ENCODE data around the gene KRCC1. TPM values are rescaled to one million over a fixed set of nuclear protein-coding genes. Genes with fewer than 3 reads are reported as not detected.

Gene KRCC1
- total RNA-seq, 1 experiment from 2014 or later, result 36.6 TPM

DNA sequence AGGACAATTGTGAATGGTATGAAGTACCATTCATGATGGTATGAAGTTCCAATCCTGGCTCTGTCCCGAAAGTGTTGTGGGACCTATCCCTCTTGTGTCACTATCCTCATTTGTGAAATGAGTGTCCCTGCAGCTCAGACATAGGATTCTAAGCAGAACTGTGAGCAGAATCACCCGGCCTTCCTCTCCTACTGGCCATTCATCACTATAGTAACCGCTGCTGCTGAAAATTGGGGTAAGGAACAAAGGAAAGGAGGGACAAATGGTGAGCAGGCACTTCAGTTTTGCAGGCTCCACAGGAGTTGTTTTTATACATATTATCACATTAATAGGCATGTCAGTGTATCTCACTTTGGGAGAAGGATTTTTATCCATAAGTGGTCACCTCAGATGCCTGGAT is 39.4 kb upstream of the KRCC1 start:
- POLR2A ChIA-PET, result no interaction called here
- H3K4me3 Mint-ChIP-seq (ENCODE audit: unreplicated experiment), result no peak overlapping the region
- no peaks in the 10 kb centered on the region for H3K27me3 Mint-ChIP-seq (ENCODE audit: insufficient read depth, unreplicated experiment)
- CTCF ChIA-PET, result interaction anchor here (0.5 kb wide), 1 partner anchor 11 kb away, joined by 3 read pairs; no protein-coding TSS in a partner anchor
- peaks cover 2% of the 10 kb centered on the region for H3K4me1 Mint-ChIP-seq (ENCODE audit: insufficient read depth, unreplicated experiment)
- BruUV-seq (replicated peaks), result no TSS peak
- H3K9me3 Mint-ChIP-seq (ENCODE audit: unreplicated experiment), result no peaks in the 10 kb centered on the region
- no peak overlapping the region for H3K27ac Mint-ChIP-seq (ENCODE audit: low read depth, unreplicated experiment)
- TF ChIP-seq, protein P1, sequence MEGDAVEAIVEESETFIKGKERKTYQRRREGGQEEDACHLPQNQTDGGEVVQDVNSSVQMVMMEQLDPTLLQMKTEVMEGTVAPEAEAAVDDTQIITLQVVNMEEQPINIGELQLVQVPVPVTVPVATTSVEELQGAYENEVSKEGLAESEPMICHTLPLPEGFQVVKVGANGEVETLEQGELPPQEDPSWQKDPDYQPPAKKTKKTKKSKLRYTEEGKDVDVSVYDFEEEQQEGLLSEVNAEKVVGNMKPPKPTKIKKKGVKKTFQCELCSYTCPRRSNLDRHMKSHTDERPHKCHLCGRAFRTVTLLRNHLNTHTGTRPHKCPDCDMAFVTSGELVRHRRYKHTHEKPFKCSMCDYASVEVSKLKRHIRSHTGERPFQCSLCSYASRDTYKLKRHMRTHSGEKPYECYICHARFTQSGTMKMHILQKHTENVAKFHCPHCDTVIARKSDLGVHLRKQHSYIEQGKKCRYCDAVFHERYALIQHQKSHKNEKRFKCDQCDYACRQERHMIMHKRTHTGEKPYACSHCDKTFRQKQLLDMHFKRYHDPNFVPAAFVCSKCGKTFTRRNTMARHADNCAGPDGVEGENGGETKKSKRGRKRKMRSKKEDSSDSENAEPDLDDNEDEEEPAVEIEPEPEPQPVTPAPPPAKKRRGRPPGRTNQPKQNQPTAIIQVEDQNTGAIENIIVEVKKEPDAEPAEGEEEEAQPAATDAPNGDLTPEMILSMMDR (IDR thresholded peaks at IDR 0.05; ENCODE audit: unreplicated experiment), result no peak
- no peaks in the 10 kb centered on the region for H3K36me3 Mint-ChIP-seq (ENCODE audit: insufficient read depth, unreplicated experiment)
- no peak for DNase-seq (ENCODE audit: unreplicated experiment)
- intact Hi-C loops (cut with micrococcal nuclease), result no loop called here

DNA sequence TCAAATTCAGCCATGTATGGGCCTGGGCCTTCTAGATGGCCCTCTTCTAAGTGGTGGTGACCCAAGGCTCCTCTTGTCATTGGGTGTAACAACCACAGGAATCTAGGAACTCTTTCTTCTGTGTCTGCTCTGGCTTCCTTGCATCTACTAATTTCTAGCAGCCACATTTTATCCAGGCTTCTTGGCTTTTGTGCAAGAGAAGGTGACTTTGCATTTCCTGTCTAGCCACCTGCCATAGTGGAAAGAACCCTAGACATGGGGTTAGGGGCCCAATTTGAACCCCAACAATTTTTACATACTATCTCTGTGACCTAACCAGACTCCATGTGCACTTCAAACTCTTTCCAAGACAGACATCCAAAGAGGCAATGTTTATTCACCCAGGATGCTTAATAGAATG is 37.2 kb upstream of the KRCC1 start:
- Mint-ChIP-seq H3K4me3 (ENCODE audit: unreplicated experiment) (no peak overlapping the region), H3K36me3 (ENCODE audit: insufficient read depth, unreplicated experiment) (no peaks in the 10 kb centered on the region), H3K4me1 (ENCODE audit: insufficient read depth, unreplicated experiment) (no peaks in the 10 kb centered on the region), H3K9me3 (ENCODE audit: unreplicated experiment) (no peaks in the 10 kb centered on the region), H3K27me3 (ENCODE audit: insufficient read depth, unreplicated experiment) (no peaks in the 10 kb centered on the region), H3K27ac (ENCODE audit: low read depth, unreplicated experiment) (no peak overlapping the region)
- intact Hi-C loops (cut with micrococcal nuclease), result no loop called here
- DNase-seq (ENCODE audit: unreplicated experiment), result no peak
- BruUV-seq (replicated peaks), result no TSS peak
- CTCF ChIA-PET, result interaction anchor here (0.6 to 1.4 kb wide), 2 partner anchors 15 to 32 kb away, joined by 3 to 5 read pairs; no protein-coding TSS in a partner anchor
- POLR2A ChIA-PET, result no interaction called here
- TF ChIP-seq, protein P1 (IDR thresholded peaks at IDR 0.05; ENCODE audit: unreplicated experiment), result no peak

DNA sequence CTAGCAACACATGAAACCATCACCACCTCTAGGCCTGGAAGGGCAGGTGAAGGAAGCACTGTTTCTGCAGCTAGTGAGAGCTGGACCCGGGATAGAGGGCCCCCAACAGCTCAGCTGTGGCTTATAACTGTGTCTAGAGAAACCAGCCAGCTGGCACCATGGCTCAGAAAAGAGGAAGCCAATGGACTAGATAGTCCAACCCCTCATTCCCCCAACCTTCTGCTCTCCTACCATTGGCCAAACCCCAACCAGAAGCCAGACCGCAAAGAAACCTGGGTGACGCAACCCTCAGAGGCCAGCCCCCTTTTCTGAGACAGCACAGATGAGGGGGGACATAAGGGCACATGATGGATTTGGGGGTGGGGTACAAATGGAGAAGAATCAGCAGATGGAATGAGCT is 36.4 kb upstream of the KRCC1 start:
- Mint-ChIP-seq H3K9me3 (ENCODE audit: unreplicated experiment) (no peaks in the 10 kb centered on the region), H3K36me3 (ENCODE audit: insufficient read depth, unreplicated experiment) (no peaks in the 10 kb centered on the region), H3K27ac (ENCODE audit: low read depth, unreplicated experiment) (no peak overlapping the region), H3K4me1 (ENCODE audit: insufficient read depth, unreplicated experiment) (no peaks in the 10 kb centered on the region), H3K27me3 (ENCODE audit: insufficient read depth, unreplicated experiment) (no peaks in the 10 kb centered on the region), H3K4me3 (ENCODE audit: unreplicated experiment) (no peak overlapping the region)
- TF ChIP-seq, protein P1 (IDR thresholded peaks at IDR 0.05; ENCODE audit: unreplicated experiment), result no peak
- ChIA-PET POLR2A (no interaction called here), CTCF (interaction anchor here (0.6 to 1.4 kb wide), 2 partner anchors 14 to 31 kb away, joined by 3 to 5 read pairs; no protein-coding TSS in a partner anchor)
- DNase-seq (ENCODE audit: unreplicated experiment), result no peak
- intact Hi-C loops (cut with micrococcal nuclease), result no loop called here
- BruUV-seq (replicated peaks), result no TSS peak

DNA sequence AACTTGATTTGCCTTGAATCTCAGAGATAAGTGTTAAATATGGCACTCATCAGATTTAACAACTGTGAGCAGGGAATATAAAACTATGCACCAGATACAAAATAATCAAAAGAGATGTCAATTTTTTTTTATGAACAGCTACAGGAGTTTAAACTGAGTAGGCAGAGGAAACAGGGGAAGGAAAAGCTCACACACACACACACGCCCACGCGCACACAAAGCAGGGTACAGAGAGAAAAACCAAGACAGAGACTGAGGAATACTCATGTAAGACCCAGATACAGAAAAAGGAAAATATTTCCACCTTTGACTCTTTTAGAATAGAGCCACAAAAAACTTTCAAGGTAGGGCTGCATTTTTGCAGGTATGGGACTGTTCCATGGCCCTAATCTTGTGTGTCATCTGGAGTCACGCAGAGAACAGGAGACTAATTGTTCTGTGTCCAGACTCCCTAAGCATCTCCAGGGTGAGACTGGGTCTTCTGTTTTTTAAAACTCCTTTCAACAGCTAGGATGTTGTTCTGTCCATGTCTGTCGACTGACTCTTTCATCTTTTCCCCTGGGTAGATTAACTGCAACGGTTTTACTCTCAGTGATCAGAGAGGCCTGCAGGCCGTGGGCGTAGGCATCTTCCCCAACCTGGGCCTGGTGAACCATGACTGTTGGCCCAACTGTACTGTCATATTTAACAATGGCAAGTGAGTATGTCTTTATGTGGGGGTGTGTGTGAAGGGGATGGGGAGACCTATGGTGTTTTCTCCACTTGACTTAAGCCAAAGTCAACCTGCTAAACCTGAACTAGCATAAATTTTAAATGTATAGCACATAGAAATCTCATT is 35.1 kb upstream of the KRCC1 start:
- no peaks in the 10 kb centered on the region for H3K4me1 Mint-ChIP-seq (ENCODE audit: insufficient read depth, unreplicated experiment)
- CTCF ChIA-PET, result interaction anchor here (0.6 kb wide), 1 partner anchor 89 kb away, joined by 3 read pairs; no protein-coding TSS in a partner anchor
- H3K27me3 Mint-ChIP-seq (ENCODE audit: insufficient read depth, unreplicated experiment), result no peaks in the 10 kb centered on the region
- TF ChIP-seq, protein P1 (IDR thresholded peaks at IDR 0.05; ENCODE audit: unreplicated experiment), result no peak
- intact Hi-C loops (cut with micrococcal nuclease), result no loop called here
- POLR2A ChIA-PET, result no interaction called here
- BruUV-seq (replicated peaks), result no TSS peak
- DNase-seq (ENCODE audit: unreplicated experiment), result no peak
- H3K27ac Mint-ChIP-seq (ENCODE audit: low read depth, unreplicated experiment), result no peak overlapping the region
- H3K36me3 Mint-ChIP-seq (ENCODE audit: insufficient read depth, unreplicated experiment), result no peaks in the 10 kb centered on the region
- no peaks in the 10 kb centered on the region for H3K9me3 Mint-ChIP-seq (ENCODE audit: unreplicated experiment)
- no peak overlapping the region for H3K4me3 Mint-ChIP-seq (ENCODE audit: unreplicated experiment)
